Measurements from ENCODE around the gene KCNB1. TPM values are rescaled to one million over a fixed set of nuclear protein-coding genes. Genes with fewer than 3 reads are reported as not detected.

Gene KCNB1
- total RNA-seq, 1 experiment from 2014 or later = 0.04 TPM

DNA sequence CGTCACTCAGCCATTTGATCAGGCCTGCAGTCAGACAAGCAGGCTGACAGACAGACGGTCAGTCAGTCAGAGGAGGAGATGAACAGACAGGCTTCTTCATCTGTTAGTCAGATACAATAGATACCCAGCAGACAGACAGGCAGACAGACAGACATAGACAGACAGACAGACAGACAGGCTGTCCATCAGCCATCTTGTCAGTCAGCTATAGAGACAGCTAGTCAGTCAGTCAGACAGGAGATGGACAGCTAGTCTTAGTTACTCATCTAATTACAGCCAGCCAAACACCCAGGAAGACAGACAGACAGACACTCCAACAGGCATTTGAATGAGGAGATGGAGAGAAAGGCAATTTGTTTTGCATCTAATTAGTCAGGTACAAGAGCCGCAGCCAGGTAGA lies 36.4 kb downstream of the KCNB1 start:
- Histone ChIP-seq H3K27me3 (ENCODE audit: insufficient read depth, low read depth) (peaks cover 7% of the 10 kb centered on the region; the same call in 1 of the 2 replicates), H2AFZ (no peak overlapping the region), H3K4me2 (no peak overlapping the region), H3K36me3 (ENCODE audit: low read depth) (no peaks in the 10 kb centered on the region), H3K4me1 (replicated peaks; ENCODE audit: insufficient read depth) (no peaks in the 10 kb centered on the region), H4K20me1 (ENCODE audit: insufficient read depth) (no peaks in the 10 kb centered on the region), H3K9me2 (ENCODE audit: insufficient read depth) (no peaks in the 10 kb centered on the region), H3F3A (ENCODE audit: insufficient read depth, low read depth) (no peaks in the 10 kb centered on the region), H3K9me3 (ENCODE audit: insufficient read depth, low read depth) (no peaks in the 10 kb centered on the region), H3K4me3 (no peak overlapping the region), H3K27ac (no peak overlapping the region), H3K79me2 (ENCODE audit: low read depth) (no peaks in the 10 kb centered on the region)
- POLR2A ChIA-PET (ENCODE audit: unreplicated experiment) = no interaction called here
- DNase-seq = no peak
- CTCF ChIA-PET = no interaction called here
- intact Hi-C loops (cut with micrococcal nuclease; ENCODE audit: unreplicated experiment) = no loop called here
- BruUV-seq (replicated peaks) = no TSS peak
- TF ChIP-seq, protein P1, sequence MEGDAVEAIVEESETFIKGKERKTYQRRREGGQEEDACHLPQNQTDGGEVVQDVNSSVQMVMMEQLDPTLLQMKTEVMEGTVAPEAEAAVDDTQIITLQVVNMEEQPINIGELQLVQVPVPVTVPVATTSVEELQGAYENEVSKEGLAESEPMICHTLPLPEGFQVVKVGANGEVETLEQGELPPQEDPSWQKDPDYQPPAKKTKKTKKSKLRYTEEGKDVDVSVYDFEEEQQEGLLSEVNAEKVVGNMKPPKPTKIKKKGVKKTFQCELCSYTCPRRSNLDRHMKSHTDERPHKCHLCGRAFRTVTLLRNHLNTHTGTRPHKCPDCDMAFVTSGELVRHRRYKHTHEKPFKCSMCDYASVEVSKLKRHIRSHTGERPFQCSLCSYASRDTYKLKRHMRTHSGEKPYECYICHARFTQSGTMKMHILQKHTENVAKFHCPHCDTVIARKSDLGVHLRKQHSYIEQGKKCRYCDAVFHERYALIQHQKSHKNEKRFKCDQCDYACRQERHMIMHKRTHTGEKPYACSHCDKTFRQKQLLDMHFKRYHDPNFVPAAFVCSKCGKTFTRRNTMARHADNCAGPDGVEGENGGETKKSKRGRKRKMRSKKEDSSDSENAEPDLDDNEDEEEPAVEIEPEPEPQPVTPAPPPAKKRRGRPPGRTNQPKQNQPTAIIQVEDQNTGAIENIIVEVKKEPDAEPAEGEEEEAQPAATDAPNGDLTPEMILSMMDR (conservative IDR thresholded peaks at IDR 0.05) = no peak
- TF ChIP-seq EZH2 (IDR thresholded peaks at IDR 0.05; ENCODE audit: low read depth) = no peak

GRCh38 chr20:49445176-49445575 lies 37.3 kb downstream of the KCNB1 start:
- Histone ChIP-seq H4K20me1 (ENCODE audit: insufficient read depth) (no peaks in the 10 kb centered on the region), H3K36me3 (ENCODE audit: low read depth) (no peaks in the 10 kb centered on the region), H3K9me2 (ENCODE audit: insufficient read depth) (no peaks in the 10 kb centered on the region), H3F3A (ENCODE audit: insufficient read depth, low read depth) (no peaks in the 10 kb centered on the region), H3K4me1 (replicated peaks; ENCODE audit: insufficient read depth) (no peaks in the 10 kb centered on the region), H2AFZ (no peak overlapping the region), H3K4me2 (no peak overlapping the region), H3K27me3 (ENCODE audit: insufficient read depth, low read depth) (peaks cover 16% of the 10 kb centered on the region; the same call in 1 of the 2 replicates), H3K9me3 (ENCODE audit: insufficient read depth, low read depth) (no peaks in the 10 kb centered on the region), H3K79me2 (ENCODE audit: low read depth) (no peaks in the 10 kb centered on the region), H3K4me3 (no peak overlapping the region), H3K27ac (no peak overlapping the region)
- peak in 1 of 2 experiments; percentile 20 for DNase-seq
- intact Hi-C loops (cut with micrococcal nuclease; ENCODE audit: unreplicated experiment) = no loop called here
- BruUV-seq (replicated peaks) = no TSS peak
- TF ChIP-seq, protein P1 (conservative IDR thresholded peaks at IDR 0.05) = no peak
- no peak for TF ChIP-seq EZH2 (IDR thresholded peaks at IDR 0.05; ENCODE audit: low read depth)
- ChIA-PET POLR2A (ENCODE audit: unreplicated experiment) (no interaction called here), CTCF (no interaction called here)

DNA sequence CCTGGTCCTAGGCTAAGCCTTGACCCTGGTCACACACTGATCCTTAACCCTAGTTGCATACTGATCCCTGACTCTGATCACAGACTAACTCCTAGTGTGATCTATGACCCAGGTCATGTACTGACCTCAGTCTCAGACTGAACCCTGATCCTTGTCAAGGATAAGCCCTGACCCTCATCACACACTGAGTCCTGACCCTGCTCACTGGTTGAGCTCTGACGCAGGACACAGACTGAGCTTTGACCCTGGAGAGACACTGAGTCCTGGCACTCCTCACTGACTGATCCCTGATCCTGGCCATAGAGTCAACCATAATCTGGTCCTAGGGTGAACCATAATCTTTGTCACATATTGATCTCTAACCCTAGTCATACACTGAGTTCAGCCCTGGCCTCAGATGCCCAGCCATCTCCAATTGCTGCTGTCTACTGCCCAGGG lies 37.9 kb downstream of the KCNB1 start:
- H2AFZ ChIP-seq = no peak overlapping the region
- no peaks in the 10 kb centered on the region for H3K9me3 ChIP-seq (ENCODE audit: insufficient read depth, low read depth)
- no peak overlapping the region for H3K4me2 ChIP-seq
- no peaks in the 10 kb centered on the region for H3K36me3 ChIP-seq (ENCODE audit: low read depth)
- H3F3A ChIP-seq (ENCODE audit: insufficient read depth, low read depth) = no peaks in the 10 kb centered on the region
- no peak for DNase-seq
- peaks cover 19% of the 10 kb centered on the region; the same call in 1 of the 2 replicates for H3K27me3 ChIP-seq (ENCODE audit: insufficient read depth, low read depth)
- intact Hi-C loops (cut with micrococcal nuclease; ENCODE audit: unreplicated experiment) = no loop called here
- no peak for TF ChIP-seq EZH2 (IDR thresholded peaks at IDR 0.05; ENCODE audit: low read depth)
- TF ChIP-seq, protein P1 (conservative IDR thresholded peaks at IDR 0.05) = no peak
- H3K79me2 ChIP-seq (ENCODE audit: low read depth) = no peaks in the 10 kb centered on the region
- no peaks in the 10 kb centered on the region for H4K20me1 ChIP-seq (ENCODE audit: insufficient read depth)
- H3K4me3 ChIP-seq = no peak overlapping the region
- no peaks in the 10 kb centered on the region for H3K9me2 ChIP-seq (ENCODE audit: insufficient read depth)
- ChIA-PET POLR2A (ENCODE audit: unreplicated experiment) (no interaction called here), CTCF (no interaction called here)
- H3K27ac ChIP-seq = no peak overlapping the region
- H3K4me1 ChIP-seq (replicated peaks; ENCODE audit: insufficient read depth) = no peaks in the 10 kb centered on the region
- no TSS peak for BruUV-seq (replicated peaks)

All from PC-9 (cell line).